Stimulated activated naive CD4-positive, alpha-beta T cell (primary cell): ENCODE measurements around the gene UBE3B.
A peak's percentile ranks its signal among the peaks of the same experiment; 100 is the strongest.

Source experiments
- DNase-seq, 6 experiments: peaks; one replicate each; lab custom pipeline; 2025; lab: John Stamatoyannopoulos, UW

The UBE3B gene

GRCh38 chr12:109553906-109554500, 76.6 kb downstream of the UBE3B start:
- no peak for DNase-seq

GRCh38 chr12:109554761-109555160, 77.3 kb downstream of the UBE3B start:
- no peak for DNase-seq

DNA sequence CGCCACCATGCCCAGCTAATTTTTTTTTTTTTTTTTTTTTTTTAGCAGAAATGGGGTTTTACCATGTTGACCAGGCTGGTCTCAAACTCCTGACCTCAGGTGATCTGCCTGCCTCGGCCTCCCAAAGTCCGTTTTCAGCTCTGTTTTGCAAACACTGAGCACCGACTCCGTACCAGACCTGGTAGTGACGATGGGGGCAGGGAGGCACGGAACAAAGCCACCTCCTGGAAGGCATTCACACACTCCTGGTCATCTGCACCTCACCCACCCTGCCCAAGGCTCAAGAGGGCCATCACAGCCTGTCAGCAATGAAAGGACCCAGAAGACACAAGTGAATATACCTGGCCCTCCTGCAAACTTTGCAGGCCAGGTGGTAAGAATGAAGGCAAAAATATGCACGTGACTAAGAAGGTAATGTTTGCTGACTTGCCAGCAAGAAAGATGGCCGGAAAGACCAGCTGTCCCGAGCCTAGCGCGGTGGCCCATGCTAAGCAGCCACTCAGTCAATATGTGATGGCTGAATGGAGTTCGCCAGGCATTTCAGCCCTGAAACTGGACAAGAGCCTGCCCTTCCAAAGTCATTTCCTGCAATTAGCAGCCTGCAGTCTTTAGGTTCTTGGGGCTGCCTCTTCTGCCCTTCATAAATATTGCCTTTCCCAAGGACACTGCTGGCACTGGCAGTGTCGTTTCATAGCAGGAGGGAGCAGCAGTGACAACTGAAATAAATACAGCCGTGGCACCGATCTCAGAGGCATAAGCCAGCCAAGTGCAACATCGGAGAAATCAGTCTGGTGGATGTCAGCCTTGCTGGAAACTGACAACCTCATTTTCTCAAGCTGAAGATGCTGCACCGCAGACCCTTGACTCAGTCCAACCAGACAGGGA, 78.2 kb downstream of the UBE3B start:
- no peak for DNase-seq

GRCh38 chr12:109557200-109557599, 79.8 kb downstream of the UBE3B start:
- no peak for DNase-seq

DNA sequence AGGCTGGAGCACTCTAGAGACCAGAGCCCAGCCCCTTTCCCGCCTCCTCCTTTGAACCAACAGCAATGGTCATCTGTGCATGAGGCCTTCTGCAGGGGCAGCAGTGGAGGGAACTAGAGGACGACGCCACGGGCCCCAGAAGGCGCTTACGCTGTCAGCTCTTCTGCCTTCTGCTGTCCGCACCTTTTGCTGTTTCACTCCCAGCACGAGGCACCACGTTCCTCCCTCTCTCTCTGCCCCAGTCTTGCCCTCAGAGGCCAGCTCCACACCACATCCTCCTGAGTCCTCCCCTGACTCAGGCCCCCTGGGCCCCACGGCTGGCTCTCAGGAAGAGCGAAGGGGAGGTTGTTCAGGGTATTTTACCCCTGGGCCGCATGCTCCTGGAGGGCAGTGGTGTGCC, 80.4 kb downstream of the UBE3B start:
- DNase-seq, result no peak

- DNase-seq, result no peak
These were observed 81.2 kb downstream of the UBE3B start for GRCh38 chr12:109558374-109559199.

DNA sequence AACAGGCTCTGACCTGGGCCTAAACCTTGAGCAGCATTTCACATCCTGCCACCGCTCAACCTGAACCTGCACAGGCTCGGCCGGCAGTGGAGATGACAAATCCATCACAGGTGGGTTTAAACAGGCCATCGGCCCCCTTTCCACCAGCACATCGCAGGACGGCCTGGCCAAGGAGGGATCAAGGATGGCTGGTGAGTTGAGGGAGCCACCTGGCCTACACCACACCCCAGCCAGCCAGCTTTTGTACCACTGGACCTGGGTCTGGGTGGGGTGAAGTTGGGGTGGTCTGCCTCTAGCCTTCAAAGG, 81.7 kb downstream of the UBE3B start:
- DNase-seq, result no peak

GRCh38 chr12:109559601-109560000, 82.2 kb downstream of the UBE3B start:
- DNase-seq, result no peak

DNA sequence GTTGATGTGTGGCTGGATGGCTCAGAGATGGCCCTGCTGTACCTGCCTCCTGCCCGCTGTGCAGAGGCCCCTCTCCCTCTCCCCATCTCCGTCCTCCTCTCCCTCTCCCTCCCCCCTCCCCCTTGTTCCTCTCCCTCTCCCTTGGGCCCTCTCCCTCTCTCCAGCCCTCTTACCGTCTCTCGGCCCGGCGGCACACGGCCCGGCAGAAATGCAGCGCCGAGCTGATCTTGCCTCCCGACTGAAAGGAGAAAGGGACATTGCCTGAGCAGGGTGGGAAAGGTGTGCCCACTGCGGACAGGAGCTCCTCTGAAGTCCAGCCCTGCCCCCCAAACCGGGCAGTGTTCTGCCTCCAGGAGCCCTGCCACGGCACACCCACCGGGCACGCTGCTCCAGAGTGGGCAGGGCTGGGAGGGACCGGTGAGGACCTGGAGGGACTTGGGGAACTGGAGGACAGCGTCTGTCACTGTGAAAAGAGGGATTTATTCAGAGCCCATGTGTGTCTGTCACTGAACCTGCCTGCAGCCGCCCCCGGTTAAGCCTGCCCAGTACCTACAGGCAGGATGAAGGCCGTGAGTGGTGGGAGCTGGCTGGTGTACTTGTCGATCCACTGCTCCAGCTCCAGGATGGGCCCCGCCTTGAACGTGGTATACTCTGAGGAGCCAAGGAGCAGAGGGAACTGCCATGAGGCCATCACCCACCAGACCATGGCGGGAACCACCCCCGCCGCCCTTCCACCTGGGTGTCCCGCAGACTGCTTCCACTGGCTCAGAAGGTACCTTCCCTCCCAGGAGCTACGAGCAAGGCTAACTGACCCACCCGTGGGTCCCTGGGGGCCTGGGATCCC, 83.7 kb downstream of the UBE3B start:
- no peak for DNase-seq

DNA sequence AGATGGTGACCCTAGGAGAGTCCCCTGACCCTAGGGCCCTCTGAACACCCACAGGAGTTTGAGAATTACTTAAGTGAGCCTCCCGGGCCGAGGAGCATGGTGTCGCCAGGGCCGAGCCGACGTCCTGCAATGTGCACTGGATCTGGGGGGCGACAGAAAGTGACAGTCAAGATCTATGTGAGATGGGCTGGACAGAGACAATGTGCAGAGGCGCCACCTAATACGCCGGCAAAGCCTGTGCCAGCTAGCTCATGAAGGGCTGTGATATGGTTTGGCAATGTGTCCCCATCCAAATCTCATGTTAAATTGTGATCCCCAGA, 84.2 kb downstream of the UBE3B start:
- DNase-seq, result no peak

GRCh38 chr12:109562871-109563270, 85.4 kb downstream of the UBE3B start:
- DNase-seq, result no peak

- DNase-seq, result no peak
These were observed 86.2 kb downstream of the UBE3B start for GRCh38 chr12:109563291-109564284.

GRCh38 chr12:109566424-109566823, 89.0 kb downstream of the UBE3B start:
- no peak for DNase-seq

DNA sequence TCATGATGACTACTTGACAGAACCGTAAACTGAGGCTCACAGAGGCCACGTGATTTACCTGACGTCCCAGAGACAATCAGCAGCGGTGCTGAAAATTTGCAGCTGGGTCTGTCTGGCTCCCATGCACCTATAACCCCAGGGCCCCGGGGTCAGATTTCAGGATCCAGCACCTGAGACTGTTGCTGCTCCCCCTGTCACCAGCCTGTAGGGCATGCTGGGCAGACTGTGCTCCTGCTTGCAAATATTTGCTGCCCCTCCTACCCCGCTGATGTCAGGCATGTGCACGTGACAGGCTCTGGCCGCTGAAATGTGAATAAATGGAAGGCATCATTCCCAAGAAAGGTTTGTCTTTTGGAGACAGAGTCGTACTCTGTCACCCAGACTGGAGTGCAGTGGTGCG, 89.9 kb downstream of the UBE3B start:
- DNase-seq, result no peak

DNA sequence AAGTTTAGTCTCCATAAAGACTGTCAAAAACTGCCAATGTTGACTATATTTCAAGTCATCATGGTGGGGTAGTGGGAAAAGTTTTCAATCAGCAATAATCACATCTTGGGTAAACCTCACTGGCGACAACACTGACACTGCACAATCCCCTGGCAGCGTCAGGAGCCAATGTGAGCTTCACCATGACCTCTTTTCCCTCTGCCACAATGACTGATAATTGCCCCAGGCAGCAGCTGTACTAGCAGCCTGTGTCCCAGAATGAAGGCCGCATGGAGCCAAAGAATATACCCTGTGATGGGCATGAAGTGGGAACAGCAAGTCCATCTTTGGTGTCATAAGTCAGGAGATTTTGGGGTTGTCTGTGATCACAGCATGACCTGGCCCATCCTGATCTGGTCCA, 90.5 kb downstream of the UBE3B start:
- no peak for DNase-seq

DNA sequence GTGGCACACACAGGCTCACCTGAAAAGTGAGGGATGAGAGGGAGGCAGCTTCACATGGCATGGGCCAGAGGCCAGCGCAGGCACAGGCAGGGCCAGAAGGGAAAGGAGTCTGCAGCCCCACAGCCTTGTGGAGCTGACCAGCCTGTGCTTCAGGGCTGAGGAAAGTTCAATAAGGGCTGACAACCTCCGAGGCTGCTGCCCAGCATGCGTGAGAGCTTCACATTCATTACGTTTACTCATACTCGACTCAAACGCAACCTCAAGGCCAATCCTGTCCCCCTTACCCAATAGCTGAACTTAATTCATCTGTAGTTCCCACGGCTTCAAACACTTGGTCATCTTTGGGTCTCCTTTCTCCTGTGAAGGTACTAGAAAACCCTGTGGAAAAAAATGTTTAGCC, 91.1 kb downstream of the UBE3B start:
- DNase-seq, result no peak

- DNase-seq, result no peak
These were observed 94.5 kb downstream of the UBE3B start for GRCh38 chr12:109571773-109572505.

- no peak for DNase-seq
These were observed 95.0 kb downstream of the UBE3B start for GRCh38 chr12:109572506-109572845.

- DNase-seq, result peak; percentile 98 to 99 (median 99)
These were observed 95.8 kb downstream of the UBE3B start, which contains the start of the genes MMAB and MVK for GRCh38 chr12:109573029-109573913. Gene MMAB, minus strand, starts transcription at chr12:109573504. Its CDS starts 24 bp downstream, at chr12:109573480. Gene MVK, plus strand, starts transcription at chr12:109573794. Its CDS starts 1,029 bp downstream, at chr12:109574823.
